Stimulated activated CD4-positive, alpha-beta T cell treated with anti-CD3 and anti-CD28 coated beads, Interleukin-2, amount 100 ng/mL, for 4 hours (primary cell): ENCODE results near the gene KIAA1328.
"Not testable (repeated sequence)": the region's sequence is repeated elsewhere in the genome, so short reads cannot be mapped to it uniquely, and the experiment has no call there.

Source experiments
- DNase-seq: peaks from one replicate; pipeline ENCODE4 v3.0.0-alpha.2; 2020; ENCODE audit warnings: low read depth

The KIAA1328 gene

GRCh38 chr18:36887864-36888263, 58.9 kb downstream of the KIAA1328 start:
- DNase-seq: no peak

- DNase-seq: no peak
Observed at GRCh38 chr18:36888778-36889177, 59.9 kb downstream of the KIAA1328 start.

- no peak for DNase-seq
Observed at GRCh38 chr18:36889321-36889720, 60.4 kb downstream of the KIAA1328 start.

- DNase-seq: no peak
Observed at GRCh38 chr18:36889742-36890141, 60.8 kb downstream of the KIAA1328 start.

DNA sequence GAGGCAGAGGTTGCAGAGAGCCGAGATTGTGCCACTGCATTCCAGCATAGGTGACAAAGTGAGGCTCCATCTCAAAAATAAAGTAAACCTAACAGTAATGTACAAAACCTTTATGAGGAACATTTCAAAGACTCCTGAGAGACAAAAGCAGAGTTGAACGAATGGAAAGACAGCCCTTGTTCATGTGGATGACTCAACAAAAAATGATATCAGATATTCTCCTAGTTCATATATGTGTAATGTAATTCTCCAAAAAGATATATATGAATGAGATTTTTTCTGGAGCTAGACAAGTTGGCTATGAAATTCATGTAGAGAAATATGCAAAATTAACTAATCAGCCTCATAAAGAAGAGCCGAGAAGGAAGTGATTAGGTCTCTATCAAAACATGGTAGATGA, 61.7 kb downstream of the KIAA1328 start:
- DNase-seq: no peak

DNA sequence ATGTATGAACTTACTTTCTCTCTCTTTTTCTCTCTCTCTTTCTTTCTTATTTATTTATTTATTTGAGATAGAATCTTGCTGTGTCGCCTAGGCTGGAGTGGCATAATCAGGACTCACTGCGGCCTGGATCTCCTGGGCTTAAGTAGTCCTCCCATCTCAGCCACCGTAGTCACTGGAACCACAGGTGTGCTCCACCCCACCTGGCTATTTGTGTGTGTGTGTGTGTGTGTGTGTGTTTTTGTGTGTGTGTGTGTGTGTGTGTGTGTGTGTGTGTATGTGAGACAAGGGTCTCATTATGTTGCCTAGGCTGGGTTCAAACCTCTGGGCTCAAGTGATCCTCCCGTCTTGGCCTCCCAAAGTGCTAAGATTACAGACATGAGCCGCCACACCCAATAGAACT, 64.3 kb downstream of the KIAA1328 start:
- no peak for DNase-seq

GRCh38 chr18:36895606-36896005, 66.7 kb downstream of the KIAA1328 start:
- no peak for DNase-seq

DNA sequence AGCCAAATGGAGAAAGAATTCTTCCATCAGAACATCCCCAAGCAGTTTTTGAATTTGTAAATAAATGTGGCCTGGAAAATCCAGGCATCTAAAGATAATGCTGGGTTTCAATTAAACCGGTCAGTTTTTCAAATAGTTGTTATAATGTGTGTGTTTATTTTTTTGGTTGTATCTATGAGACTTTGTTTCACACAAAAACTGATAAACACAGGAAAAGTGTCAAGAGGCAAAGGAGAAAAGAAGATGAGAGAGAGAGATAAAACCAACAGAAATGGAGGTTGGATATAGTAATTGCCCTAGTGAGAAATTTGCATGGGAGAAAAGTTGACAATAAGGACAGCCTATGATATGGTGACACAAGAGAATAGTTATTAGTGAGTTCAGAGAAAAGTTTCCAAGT, 68.3 kb downstream of the KIAA1328 start:
- no peak for DNase-seq

- DNase-seq: no peak
Observed at GRCh38 chr18:36899289-36899688, 70.4 kb downstream of the KIAA1328 start.

DNA sequence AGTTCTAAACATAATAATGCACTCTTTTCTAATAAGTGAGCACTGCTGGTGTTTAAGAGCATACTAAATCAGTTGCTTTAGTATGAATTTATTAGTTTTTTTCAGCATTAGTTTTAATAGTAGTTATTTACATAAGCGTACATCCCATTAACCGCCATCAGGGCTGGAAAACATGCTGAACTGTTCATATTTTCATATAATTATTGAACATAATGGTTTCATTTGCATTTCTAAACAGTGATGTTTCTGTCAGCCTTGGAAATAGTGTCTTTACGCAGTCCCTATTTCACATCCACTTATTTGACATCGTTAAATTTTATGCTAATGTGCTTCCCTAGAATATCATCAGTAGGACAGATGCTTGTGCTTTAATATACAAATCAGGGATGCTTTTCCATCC, 71.5 kb downstream of the KIAA1328 start:
- no peak for DNase-seq

GRCh38 chr18:36901277-36901701, 72.4 kb downstream of the KIAA1328 start:
- no peak for DNase-seq

DNA sequence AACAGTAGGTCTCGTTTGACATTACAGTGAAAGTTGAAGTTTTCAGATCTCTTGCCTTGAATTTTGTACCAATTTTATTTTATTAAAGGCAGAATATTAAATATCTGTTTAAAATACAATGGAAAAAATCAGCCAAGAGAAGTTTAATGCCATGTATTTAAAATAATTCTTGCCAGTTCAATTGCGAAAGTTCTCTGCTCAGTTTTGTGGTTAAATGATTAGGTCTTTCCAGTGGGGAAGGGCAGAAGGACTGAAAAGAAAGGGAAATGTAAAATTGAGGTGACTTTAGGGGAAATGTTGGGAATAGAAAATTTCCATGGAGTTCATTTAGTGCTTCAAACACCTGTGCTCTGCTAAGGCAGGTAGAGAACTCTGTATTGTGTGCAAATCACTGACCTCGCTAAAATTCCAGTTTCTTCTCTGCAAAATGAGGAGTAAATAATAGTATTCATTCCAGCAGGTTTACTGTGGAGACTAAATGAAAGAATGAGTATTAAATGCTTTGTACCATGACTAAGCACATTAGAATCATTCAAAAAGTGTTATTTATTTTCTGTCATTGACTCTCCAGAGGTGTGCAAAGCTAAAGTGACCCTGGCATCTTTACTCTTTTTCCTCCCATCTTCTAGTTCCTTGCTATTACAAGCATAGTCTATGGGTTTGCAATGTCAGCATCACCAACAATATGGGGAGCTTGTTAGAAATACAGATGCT, 74.4 kb downstream of the KIAA1328 start:
- no peak for DNase-seq

GRCh38 chr18:36905571-36905970, 76.6 kb downstream of the KIAA1328 start:
- no peak for DNase-seq

GRCh38 chr18:36909282-36909681, 80.4 kb downstream of the KIAA1328 start:
- not testable (repeated sequence) for DNase-seq

DNA sequence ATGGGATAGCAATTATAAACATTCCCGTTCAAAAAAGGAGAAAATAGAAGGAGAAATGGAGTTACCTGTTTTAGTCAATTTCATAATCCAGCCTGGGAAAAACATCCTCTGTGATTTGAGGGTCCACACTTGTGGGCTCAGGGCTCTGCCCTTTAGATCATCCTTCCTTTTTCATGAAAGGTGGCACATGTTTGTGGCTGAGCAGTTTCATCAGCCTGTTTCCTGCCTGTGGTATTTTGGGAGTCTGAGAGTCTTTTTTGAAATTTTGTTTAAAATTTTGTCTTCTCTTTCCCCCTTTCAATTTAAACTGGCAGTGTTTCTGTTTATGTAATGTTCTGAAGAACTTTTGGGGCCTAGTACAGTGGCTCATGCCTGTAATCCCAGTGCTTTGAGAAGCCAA, 84.0 kb downstream of the KIAA1328 start:
- no peak for DNase-seq

DNA sequence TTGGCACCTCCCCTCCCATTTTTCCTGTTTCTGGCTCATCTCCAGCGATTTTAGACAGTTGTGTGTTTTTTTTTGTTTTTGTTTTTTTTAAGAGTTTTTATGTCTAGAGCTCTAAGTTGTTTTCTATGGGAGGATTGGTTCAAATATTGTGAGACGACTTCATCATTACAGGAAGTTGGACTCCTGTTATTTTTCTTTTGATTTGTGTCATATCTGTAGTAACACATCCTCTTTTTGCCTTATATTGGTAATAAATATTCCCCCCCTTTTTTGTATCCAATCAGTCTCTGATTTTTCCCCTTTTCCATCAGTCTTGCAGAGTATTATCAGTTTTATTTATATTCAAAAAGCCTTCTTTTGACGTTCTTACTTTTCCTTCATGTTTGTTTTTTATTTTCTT, 89.0 kb downstream of the KIAA1328 start:
- DNase-seq: no peak

- no peak for DNase-seq
Observed at GRCh38 chr18:36929601-36930000, 100.7 kb downstream of the KIAA1328 start.

- DNase-seq: no peak
Observed at GRCh38 chr18:36931106-36931505, 102.2 kb downstream of the KIAA1328 start.

- DNase-seq: no peak
Observed at GRCh38 chr18:36933552-36933951, 104.6 kb downstream of the KIAA1328 start.

- DNase-seq: no peak
Observed at GRCh38 chr18:36934884-36935283, 106.0 kb downstream of the KIAA1328 start.

DNA sequence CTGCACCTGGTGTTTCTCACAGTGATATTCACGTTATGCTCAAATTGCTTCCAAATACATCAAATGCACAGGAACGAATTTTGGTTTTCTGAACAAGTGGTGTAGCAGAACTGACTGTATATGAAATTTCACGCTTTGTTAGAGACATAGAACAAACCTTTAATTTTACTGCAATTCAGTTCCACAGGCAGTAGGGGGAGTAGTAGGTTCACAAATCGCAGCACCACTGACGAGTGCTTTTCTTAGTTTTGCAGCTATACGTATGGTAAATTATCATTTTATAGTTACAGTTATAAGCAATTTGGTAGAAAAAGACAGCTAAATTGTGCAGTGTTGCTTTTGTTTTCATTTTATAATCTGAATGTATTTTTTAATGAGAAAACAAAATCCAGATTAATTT, 113.3 kb downstream of the KIAA1328 start:
- DNase-seq: no peak

DNA sequence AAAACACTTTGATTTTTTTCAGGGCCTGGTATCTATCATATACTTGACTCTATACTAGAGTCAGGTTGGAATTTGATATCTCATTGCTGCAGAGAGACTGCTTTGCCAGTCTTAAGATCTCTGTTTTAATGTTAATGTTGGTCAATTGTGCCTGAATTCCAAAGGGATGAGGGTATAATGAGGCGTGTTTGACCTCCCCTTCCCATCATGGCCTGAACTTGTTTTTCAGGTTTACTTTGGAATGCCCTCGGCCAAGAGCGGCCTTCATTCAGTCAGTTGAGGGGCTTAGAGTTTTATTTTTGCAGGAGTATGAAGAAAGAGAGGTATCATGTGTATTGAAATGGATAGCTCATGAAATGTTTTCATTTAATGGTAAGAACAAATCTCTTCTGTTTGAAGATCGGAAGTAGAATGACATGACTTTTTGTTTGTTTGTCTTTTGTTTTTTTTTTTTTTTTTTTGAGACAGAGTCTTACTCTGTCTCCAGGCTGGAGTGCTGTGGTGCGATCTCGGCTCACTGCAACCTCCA, 119.0 kb downstream of the KIAA1328 start:
- DNase-seq: no peak

DNA sequence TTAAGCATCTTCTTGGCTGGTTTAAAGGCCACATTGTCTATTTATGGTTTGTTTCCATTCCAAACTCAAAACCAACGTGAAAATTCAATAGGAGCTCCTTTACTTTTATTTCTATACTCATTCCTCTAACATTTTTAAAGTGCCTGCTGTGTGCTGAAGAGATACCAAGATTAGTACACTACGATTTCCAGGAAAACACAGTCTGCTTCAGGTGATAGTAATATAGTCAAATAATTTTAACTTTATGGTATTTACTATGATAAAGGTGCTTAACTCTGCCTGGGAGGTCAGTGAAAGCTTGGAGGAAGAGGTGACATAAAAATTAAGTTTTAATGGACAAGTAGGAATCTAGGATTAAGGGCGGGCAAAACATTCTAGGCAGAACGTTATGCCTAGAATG, 121.4 kb downstream of the KIAA1328 start:
- no peak for DNase-seq

DNA sequence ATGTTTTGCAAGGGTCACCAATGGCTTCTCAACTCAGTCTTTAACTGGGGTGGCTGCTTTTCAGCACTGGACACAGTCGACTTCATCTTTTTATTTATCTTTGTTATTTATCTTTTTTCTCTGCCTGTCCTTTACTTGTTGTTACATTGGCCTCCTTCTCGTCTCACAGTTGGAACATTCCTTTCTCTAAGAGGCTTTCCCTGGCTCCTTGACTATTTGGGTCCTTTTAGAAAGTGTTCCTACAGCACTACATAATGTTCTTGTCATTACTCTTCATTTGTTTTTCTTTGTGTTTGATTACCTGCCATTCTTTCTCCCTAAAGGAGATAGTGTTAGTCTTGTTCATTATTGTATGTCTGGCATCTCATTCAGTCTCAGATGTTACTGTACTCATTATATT, 122.0 kb downstream of the KIAA1328 start:
- DNase-seq: no peak
